ENCODE data around the gene ZBTB44.
"Not testable (repeated sequence)": the region's sequence is repeated elsewhere in the genome, so short reads cannot be mapped to it uniquely, and the experiment has no call there.

ZBTB44 gene

DNA sequence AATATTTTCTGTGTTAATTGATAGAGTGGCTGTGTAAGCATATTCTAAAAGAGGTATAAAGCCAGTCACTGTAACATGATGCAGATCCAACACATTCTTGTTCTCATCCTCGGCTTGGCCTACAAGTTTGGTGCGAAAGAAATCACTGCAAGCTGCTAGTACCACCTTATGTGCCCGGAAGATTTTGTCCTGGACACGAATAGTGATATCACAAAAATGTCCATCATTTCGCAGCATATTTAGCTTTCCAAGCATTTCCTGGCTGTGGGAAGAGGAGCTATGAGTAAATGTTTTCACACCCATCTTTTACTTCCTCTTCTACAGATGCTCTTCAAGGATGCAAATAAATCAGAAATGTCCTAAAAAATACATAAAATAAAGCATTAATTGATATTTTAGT lies 53.1 kb downstream of the ZBTB44 start:
- TF ChIP-seq CTCF (IDR thresholded peaks at IDR 0.05; ENCODE audit: control insufficient read depth, insufficient read depth, low read depth, low read length, missing control alignments) = no peak
- no peak for DNase-seq (ENCODE audit: low read depth)
- H3K4me3 ChIP-seq (ENCODE audit: control insufficient read depth, low read depth, low read length) = no peak overlapping the region

DNA sequence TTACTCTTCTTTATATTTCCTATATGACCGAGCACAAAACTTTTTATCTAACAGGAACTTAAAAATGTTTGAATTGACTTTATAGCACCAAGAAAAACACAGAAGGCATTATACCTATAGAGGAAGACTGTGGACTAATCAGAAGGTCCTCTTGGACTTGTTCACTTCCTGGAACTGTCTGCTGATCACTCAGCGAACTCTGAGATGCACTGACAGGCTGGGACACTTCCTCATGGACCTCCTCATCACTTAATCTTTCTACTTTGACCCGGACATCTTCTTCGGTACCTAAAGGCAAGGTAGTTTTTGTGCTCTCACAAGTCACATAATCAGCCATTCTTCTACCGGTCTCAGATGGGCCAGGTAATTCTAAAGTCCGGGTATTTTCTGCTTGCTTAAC lies 54.0 kb downstream of the ZBTB44 start:
- no peak for TF ChIP-seq CTCF (IDR thresholded peaks at IDR 0.05; ENCODE audit: control insufficient read depth, insufficient read depth, low read depth, low read length, missing control alignments)
- no peak for DNase-seq (ENCODE audit: low read depth)
- H3K4me3 ChIP-seq (ENCODE audit: control insufficient read depth, low read depth, low read length) = no peak overlapping the region

DNA sequence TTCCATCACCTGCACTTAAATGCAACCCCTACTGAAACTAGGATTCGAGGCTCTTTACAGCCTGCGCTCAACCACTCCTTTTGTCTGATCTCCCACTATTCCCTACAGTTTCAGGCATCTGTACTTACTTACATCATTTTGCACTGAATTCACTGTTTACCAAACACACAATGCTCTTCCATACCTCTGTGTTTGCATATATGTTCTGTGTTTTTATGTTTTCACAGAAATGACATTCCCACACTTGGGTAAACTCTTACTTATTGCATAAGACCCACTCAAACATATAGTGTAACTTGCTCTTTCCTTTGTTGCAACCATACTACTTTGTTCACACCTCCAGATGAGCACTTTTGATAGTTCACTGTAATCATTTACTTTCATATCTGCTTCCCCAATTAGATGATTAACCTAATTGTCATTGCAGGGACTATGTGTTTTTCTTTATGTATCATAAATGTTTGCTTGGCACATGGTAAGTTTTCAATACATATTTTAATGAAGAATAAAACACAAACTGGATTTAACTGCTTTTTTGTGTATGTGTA lies 54.6 kb downstream of the ZBTB44 start:
- TF ChIP-seq CTCF (IDR thresholded peaks at IDR 0.05; ENCODE audit: control insufficient read depth, insufficient read depth, low read depth, low read length, missing control alignments) = no peak
- no peak for DNase-seq (ENCODE audit: low read depth)

GRCh38 chr11:130251763-130252162 lies 63.0 kb downstream of the ZBTB44 start:
- not testable (repeated sequence) for DNase-seq (ENCODE audit: low read depth); H3K4me3 ChIP-seq (ENCODE audit: control insufficient read depth, low read depth, low read length)

More for the DNA sequence above, 54.6 kb downstream of the ZBTB44 start:
- no peak overlapping the region for H3K4me3 ChIP-seq (ENCODE audit: control insufficient read depth, low read depth, low read length)

DNA sequence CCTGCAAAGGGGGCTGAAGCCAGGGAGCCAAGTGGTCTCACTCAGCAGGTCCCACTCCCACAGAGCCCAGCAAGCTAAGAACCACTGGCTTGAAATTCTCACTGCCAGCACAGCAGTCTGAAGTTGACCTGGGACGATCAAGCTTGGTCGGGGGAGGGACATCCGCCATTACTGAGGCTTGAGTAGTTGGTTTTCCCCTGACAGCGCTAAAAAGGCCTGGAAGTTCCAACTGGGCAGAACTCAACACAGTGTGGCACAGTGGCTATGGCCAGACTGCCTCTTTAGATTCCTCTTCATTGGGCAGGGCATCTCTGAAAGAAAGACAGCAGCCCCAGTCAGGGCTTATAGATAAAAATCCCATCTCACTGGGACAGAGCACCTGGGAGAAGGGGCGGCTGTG lies 64.8 kb downstream of the ZBTB44 start:
- H3K4me3 ChIP-seq (ENCODE audit: control insufficient read depth, low read depth, low read length); DNase-seq (ENCODE audit: low read depth): not testable (repeated sequence)

- no peak for DNase-seq (ENCODE audit: low read depth)
- H3K4me3 ChIP-seq (ENCODE audit: control insufficient read depth, low read depth, low read length) = no peak overlapping the region
- TF ChIP-seq CTCF (IDR thresholded peaks at IDR 0.05; ENCODE audit: control insufficient read depth, insufficient read depth, low read depth, low read length, missing control alignments) = no peak
Measured at GRCh38 chr11:130249371-130249770, 65.3 kb downstream of the ZBTB44 start.

- TF ChIP-seq CTCF (IDR thresholded peaks at IDR 0.05; ENCODE audit: control insufficient read depth, insufficient read depth, low read depth, low read length, missing control alignments) = no peak
- no peak for DNase-seq (ENCODE audit: low read depth)
Measured at GRCh38 chr11:130247319-130247718, 67.4 kb downstream of the ZBTB44 start.

GRCh38 chr11:130246738-130247137 lies 68.0 kb downstream of the ZBTB44 start:
- no peak overlapping the region for H3K4me3 ChIP-seq (ENCODE audit: control insufficient read depth, low read depth, low read length)
- no peak for TF ChIP-seq CTCF (IDR thresholded peaks at IDR 0.05; ENCODE audit: control insufficient read depth, insufficient read depth, low read depth, low read length, missing control alignments)
- DNase-seq (ENCODE audit: low read depth) = no peak

More at GRCh38 chr11:130247319-130247718, 67.4 kb downstream of the ZBTB44 start:
- H3K4me3 ChIP-seq (ENCODE audit: control insufficient read depth, low read depth, low read length) = no peak overlapping the region

Data from AG09309 (cell line).